Measurements from ENCODE around the gene KLF3.

KLF3 gene

GRCh38 chr4:38747629-38748028, 83.6 kb downstream of the KLF3 start:
- DNase-seq = no peak

GRCh38 chr4:38749336-38749735, 85.3 kb downstream of the KLF3 start:
- DNase-seq = no peak

Data from NCI-H187 treated with DMSO at 0.1 percent for 48 hours (cell line).